Right hindlimb (tissue), 1 donor: ENCODE results near the gene LRRC3.
"Not testable (repeated sequence)": the region's sequence is repeated elsewhere in the genome, so short reads cannot be mapped to it uniquely, and the experiment has no call there.

Source experiments
- DNase-seq: peaks from one replicate; pipeline ENCODE4 v3.0.0-alpha.2; 2018

Gene LRRC3

DNA sequence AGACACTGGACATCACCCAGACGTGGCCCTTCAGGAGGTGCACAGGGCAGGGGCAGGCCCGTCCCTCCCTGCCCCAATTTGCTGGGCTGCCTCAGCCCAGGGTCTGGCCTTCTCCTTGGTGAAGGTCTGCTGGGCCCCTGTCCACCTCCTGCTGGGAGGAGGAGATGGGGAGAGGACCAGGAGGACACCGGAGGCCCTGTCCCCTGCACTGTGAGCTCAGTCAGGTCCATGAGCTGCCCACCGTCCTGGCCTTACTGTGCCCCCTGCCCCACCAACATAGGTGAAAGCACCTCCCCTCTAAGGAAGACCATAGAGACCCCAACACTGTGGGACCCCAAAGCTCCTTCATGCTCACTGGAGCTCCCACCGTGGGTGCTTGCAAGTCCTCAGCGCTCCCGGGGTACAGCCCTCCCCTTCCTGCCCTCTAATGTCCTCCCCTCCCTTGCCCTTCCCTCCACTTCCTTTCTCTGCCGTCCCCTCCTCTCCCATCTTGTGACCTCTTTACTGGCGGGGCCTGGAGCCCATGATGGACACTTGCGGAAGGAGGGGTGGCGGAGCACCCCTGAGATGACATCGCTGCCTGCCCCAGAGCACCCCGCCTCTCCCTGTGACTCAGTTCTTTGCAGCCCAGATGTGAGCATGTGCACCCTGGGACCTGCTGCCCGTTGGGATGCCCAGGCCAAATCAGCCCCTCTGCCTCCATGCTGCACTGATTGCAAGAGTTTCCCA is 4.6 kb downstream of the LRRC3 start:
- DNase-seq: no peak

- DNase-seq: no peak
Measured at GRCh38 chr21:44460441-44460755, 5.1 kb downstream of the LRRC3 start.

DNA sequence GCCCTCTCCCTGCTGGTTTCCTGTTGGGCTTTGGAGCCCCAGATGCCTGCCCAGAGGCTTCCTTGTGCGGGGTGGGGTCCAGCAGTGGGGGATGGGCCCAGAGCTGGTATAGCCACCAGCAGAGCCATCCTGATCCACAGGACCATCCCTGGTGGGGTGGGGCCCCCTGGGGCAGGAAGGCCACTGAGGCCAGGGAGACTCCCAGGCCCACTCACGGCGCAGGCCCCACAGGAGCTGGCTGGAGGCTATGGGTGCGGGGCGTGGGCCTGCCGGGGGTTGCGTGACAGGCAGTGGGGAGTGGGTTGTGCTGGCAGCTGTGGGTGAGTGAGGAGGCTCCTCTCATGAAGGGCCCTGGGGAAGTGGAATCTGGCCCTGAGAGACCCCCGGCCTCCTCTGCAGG is 5.7 kb downstream of the LRRC3 start:
- DNase-seq: no peak

DNA sequence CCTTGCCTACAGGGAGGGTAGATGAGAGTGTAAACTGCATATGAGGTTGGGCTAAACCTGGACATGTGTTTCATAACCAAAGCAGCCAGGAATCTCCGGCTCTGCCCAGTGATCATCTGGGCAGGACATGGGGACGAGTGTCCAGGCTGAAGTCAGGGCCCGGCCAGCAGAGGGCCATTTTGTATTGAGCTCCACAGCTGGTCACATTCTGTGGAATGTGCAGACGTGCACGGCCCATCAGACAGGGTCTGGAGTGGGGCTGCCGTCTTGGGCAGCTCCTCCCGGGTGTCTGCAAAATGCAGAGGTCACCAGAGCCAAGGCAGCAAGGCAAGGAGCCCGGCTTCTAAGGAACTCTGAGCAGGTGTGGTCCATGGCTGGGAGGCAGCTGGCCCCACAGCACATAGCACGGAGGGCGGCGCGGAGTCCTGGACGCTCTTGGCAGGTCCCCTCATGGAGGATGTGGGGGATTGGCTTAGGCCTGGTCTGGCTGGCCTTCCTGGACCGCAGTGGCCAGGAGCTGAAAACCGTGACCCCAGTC is 6.2 kb downstream of the LRRC3 start:
- DNase-seq: peak; percentile 66

- DNase-seq: no peak
Measured at GRCh38 chr21:44462086-44462833, 7.0 kb downstream of the LRRC3 start.

GRCh38 chr21:44462834-44463200 is 7.5 kb downstream of the LRRC3 start:
- DNase-seq: no peak

GRCh38 chr21:44463724-44464123 is 8.4 kb downstream of the LRRC3 start:
- peak; percentile 51 for DNase-seq

GRCh38 chr21:44464351-44464750 is 9.0 kb downstream of the LRRC3 start:
- DNase-seq: no peak

GRCh38 chr21:44466351-44466954 is 11.1 kb downstream of the LRRC3 start:
- DNase-seq: no peak

GRCh38 chr21:44466996-44467858 is 11.9 kb downstream of the LRRC3 start:
- no peak for DNase-seq

DNA sequence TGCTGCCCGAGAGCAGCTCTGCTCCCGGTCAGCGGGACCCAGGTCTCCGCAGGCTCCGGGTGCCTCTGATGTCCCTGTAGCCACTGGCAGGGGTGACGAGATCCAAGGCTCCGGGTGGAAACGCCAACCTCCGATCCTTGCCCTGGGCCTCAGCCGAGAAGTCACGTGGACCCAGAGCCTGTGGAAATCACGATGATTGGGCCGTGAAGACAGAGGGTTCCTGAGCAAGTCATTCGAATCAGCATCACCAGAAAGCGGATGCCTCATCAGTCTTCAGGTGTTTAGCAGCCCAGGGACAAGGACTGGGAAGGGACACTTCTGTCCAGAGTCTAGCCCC is 12.5 kb downstream of the LRRC3 start:
- DNase-seq: no peak

DNA sequence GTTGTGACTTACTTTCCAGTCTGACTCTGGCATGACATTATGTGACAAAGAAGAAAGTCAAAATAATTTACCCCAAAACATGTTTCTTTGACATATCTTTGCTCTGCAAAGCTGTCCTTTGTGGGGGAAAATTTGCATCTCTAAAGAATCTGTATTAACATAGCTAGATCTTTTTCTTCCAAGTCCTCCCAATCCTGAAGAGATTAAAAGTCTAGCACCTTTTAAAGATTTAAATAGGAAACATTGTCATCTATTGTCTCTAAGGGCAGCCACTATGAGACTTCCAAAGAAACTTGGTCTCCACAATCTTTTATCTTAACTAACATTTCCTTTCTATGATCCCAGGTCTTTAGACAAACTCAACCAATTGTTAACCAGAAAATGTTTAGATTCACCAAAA is 16.0 kb downstream of the LRRC3 start:
- no peak for DNase-seq

DNA sequence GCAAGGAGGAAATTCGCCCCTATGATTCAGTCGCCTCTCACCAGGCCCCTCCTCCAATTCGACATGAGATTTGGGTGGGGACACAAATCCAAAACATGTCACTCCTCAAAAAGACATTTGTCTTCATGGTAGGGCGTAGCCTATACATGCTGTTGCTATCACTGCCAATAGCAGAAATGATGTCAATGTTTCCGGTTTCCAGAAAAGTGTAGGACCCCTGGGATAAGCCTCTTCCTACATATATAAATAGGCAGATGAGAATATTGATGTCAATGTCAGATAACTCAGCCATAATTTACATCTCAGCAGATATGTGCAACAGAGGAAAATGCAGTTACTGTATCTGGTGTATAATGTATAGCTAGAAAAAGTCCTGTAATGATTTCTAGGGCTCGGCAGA is 16.7 kb downstream of the LRRC3 start:
- DNase-seq: no peak

DNA sequence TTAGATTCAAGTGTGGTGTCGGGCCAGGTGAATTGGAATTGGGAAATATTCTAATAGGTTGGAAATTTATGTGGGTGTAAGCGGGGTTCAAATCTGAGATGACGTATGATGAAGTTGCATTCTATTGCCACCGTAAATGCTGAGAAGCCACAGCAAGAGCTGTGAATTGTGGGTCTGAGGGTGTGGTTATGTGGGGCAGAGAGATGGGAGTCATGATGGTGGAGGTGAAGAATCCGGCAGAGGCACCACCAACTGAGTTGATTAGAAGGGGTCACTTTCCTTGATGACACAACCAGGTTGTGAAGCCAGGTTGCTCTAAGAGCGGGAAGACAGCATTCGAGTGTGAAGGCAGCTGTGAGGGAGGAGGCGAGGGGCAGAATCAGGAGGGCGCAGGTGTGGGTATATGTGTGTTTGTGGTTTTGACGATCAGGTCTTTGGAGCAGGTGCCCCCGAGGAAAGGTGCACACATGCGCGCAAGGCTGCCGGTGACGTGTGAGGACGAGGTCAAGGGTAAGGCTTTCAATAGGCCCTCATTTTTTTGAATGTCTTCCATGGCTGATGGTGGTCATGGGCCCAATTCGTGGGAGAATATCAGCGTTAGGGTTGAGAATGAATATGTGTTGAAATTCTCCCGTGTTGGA is 18.7 kb downstream of the LRRC3 start:
- DNase-seq: no peak

DNA sequence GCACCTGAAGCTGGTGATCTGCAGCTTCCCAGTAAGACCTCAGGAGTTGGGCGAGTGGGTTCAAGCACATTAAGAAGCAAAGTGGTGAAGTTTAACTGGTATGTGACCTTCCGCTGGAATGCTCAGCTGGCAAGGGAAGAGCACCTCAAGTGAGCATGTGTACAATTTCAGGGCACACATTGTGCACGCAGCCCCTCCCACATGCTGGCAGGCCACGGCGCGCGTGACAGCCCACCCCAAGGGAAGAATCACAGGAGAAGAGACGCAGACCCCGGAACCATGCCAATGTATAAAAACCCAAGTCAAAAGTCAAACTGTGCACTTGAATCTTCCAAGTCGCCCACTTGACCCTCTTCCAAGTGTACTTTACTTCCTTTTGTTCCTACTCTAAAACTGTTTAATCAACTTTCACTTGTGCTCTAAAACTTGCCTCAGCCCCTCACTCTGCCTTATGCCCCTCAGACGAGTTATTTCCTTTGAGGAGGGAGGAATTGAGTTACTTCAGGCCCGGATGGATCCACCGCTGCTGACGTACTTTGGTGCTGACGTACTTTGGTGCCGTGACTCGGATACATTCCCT is 20.0 kb downstream of the LRRC3 start:
- no peak for DNase-seq

GRCh38 chr21:44477131-44477530 is 21.8 kb downstream of the LRRC3 start:
- DNase-seq: no peak

- DNase-seq: no peak
Measured at GRCh38 chr21:44477712-44478111, 22.4 kb downstream of the LRRC3 start.

DNA sequence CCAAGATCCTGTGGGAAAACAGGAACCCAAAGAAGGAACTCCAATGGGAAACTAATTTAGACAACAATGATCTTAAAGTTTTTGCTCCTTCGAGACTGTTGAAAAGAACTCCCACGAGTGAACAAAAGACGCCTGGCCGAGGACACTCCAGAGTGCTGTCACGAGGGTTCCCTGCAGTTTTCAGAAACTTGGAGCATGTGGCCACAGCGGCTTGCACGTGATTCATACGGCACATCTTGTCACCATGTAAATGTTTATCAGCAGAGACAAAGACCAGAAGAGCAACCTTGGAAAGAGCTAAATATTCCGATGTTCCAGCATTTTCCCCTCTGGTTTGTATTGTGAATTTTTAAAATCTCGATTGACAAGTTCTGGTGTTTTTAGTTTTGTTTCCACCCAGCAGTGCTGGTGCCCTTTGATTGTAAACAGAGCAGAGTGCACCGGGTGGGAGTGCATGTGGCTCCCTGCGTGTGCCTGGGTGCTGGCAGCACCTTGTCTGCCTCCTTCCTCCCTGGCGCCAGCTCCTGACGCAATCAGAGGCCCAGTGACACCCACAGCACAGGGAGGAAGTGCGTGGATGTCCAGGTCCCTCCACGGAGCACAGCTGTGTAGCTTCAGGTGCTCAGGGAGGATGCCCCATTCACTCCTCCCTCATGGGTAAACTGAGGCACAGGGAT is 23.0 kb downstream of the LRRC3 start:
- no peak for DNase-seq

DNA sequence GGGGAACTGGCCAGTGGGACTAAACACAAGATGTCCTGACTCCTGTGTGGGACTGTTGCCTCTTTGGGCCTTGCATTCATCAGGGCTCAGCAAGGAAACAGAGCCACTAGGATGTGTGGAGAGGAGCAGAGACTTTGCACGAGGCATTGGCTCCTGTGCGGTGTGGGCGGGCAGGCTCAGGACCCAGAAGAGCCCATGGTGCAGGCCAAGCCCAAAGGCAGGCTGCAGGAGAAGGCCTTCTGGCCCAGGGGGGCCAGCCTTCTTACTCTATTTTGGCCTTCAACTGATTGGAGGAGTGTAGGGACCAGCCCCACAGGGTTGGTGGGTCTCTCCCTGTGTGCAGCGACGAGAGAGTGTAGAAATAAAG is 23.5 kb downstream of the LRRC3 start:
- no peak for DNase-seq

GRCh38 chr21:44479556-44480199 is 24.4 kb downstream of the LRRC3 start:
- DNase-seq: not testable (repeated sequence)
